ENCODE measurements around the gene GTSE1.

DNA sequence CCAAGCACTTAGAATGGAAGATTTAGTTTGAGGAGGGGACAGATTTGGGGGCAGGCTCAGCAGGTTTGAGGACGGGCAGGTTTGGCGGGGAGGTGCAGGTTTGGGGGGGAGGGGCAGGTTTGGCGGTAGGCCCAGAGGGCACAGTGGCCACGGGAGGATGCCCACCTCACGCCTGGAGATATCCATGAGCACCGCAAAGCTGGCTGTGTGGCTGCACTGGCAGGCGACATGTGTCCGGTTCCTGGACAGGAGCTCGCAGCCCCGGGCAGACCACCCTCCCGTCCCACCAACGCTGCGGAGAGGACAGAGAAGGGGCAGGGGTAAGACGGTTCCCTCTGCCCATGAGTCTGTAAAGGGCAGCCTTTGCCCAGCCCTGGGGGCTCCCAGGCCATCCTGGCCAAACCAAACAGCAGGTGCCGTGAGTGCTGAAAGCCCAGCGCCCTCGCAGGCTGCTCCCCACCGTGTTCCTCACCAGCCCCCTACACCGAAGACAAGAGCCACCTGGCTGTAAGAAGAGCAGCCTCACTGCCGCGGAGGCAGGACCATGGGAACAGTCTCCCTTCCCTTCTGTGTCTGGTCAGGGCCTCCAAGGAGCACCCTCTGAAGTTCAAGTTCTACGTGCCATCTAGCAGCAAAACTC, 81.9 kb downstream of the GTSE1 start:
- TF ChIP-seq, protein P1, sequence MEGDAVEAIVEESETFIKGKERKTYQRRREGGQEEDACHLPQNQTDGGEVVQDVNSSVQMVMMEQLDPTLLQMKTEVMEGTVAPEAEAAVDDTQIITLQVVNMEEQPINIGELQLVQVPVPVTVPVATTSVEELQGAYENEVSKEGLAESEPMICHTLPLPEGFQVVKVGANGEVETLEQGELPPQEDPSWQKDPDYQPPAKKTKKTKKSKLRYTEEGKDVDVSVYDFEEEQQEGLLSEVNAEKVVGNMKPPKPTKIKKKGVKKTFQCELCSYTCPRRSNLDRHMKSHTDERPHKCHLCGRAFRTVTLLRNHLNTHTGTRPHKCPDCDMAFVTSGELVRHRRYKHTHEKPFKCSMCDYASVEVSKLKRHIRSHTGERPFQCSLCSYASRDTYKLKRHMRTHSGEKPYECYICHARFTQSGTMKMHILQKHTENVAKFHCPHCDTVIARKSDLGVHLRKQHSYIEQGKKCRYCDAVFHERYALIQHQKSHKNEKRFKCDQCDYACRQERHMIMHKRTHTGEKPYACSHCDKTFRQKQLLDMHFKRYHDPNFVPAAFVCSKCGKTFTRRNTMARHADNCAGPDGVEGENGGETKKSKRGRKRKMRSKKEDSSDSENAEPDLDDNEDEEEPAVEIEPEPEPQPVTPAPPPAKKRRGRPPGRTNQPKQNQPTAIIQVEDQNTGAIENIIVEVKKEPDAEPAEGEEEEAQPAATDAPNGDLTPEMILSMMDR (IDR thresholded peaks at IDR 0.05): no peak
- no peak for TF ChIP-seq EP300 (IDR thresholded peaks at IDR 0.05)

All from gastroesophageal sphincter (tissue), 3 donors.